ENCODE data around the gene VSIG8. TPM values are rescaled to one million over a fixed set of nuclear protein-coding genes. Genes with fewer than 3 reads are reported as not detected.

The VSIG8 gene
- total RNA-seq, 1 donor from 2014 or later = not detected

DNA sequence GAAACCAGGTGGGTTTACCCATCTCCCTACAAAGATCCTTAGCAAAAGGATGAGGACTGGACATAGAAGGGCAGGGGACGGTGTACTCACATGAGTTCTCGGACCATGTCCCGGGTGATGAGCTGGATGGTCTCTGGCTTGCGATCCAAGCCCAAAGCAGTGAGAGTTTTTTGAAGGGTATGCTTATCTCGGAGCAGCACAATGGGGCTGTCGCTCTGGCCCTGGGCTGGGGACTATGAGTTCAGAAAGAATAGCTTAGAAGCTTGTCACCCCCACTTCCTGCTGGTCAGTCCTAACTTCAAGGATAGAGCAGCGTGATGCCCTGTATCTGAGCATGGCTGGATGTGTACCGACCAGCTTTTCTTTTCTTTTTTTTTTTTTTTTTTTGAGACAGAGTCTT is 27.9 kb upstream of the VSIG8 start:
- DNase-seq (ENCODE audit: low spot score) (no peak), ATAC-seq (no peak)
- intact Hi-C loops (cut with DNase I) = loop anchor here (10.0 kb wide), 1 partner anchor 96 kb away; no protein-coding TSS in a partner anchor

DNA sequence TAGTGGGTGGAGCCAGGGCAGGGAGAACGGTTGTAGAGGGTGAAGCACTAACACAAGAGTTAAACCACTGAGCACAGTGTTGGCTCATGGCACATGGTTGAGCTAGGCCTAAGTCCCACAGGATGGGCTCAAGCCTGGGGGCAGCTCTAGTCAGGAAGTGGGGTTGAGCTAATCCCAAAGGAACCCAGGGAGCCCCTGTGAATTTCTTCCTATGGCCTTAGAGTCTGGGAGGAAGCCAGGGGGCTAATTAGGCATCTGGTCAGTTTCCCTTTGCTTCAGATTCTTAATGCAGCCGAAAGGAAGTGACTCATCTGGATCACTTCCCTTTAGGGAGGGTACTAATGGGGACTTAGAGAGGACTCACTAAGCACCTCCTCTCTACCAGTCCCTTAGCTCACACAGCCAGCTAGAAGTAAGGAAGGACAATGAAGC is 27.4 kb upstream of the VSIG8 start:
- intact Hi-C loops (cut with DNase I) = loop anchor here (10.0 kb wide), 1 partner anchor 95 kb away; no protein-coding TSS in a partner anchor
- DNase-seq (ENCODE audit: low spot score) (no peak), ATAC-seq (peak; percentile 79)

DNA sequence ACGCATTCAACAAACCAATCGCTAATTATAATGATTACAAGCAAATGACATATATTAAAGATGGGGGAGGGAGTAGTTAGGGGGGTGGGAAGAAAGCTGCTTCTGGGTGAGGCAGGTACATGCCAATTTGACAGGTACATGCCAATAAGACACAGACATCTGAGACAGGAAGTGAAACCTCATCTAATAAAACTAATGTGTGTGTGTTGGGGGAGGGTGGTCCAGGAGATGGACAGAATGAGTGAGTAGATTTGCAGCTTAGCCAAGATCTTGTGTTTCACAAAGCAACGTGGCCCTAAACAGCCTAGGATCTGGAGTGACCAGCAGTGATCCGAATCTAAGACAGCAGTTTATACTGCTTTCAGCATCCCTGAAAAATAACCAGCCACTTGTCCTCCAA is 26.7 kb upstream of the VSIG8 start:
- intact Hi-C loops (cut with DNase I) = no loop called here
- DNase-seq (ENCODE audit: low spot score) = no peak

DNA sequence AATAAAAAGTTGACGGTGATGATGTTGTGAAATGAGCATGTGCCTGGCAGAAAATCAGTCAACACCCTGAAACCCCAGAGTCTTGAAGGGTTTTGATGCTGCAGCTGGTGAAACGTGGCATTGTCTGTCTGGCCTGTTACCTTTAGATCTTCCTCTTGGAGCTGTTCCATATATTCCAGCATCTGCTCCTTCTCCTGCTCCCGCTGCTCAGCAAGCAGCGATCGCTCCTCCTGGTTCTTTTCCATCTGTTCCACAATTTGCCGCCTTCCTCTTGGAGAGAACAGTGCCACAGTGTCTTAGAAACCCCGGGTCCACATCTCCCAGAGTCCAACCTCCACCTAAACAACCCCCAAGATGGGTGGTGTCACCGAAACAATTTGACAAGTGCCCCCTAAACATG is 21.8 kb upstream of the VSIG8 start:
- no peak for ATAC-seq
- no peak for DNase-seq (ENCODE audit: low spot score)
- intact Hi-C loops (cut with DNase I) = no loop called here

More for the DNA sequence above, 26.7 kb upstream of the VSIG8 start:
- no peak for ATAC-seq

DNA sequence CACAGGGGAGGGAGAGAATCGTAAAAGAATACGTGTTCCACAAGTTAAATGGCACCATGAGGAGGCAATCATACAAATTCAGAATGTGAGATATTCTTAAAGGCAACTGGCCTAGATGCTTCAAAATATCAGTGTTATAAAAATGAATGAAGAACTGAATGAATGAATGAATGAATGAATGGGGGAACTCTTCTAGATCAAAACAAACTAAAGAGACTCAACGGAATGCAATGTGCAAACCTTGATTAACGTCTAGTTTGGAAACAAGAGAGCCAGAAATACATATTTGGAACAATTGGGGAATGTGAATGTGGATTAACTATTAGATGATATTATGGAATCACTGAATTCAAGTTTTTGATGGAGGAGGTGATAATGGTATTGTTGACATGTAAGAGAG is 20.7 kb upstream of the VSIG8 start:
- ATAC-seq (no peak), DNase-seq (ENCODE audit: low spot score) (no peak)
- intact Hi-C loops (cut with DNase I) = no loop called here

DNA sequence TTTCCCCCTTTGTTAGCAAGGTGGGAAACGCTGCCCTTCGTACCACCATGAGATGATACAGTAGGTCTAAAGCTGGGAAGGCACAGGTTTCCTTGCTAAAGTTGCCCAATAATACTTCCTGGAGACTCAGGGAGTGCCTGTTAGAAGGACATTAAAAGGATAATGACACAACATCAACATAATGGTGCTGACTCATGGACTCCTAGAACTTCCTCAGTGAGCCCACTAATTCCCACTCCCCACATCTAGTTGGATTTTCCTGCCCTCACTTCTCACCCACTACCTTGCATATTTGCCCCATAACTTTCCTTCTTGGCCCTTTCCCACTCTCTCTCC is 20.0 kb upstream of the VSIG8 start:
- DNase-seq (ENCODE audit: low spot score) (no peak), ATAC-seq (no peak)
- intact Hi-C loops (cut with DNase I) = no loop called here

DNA sequence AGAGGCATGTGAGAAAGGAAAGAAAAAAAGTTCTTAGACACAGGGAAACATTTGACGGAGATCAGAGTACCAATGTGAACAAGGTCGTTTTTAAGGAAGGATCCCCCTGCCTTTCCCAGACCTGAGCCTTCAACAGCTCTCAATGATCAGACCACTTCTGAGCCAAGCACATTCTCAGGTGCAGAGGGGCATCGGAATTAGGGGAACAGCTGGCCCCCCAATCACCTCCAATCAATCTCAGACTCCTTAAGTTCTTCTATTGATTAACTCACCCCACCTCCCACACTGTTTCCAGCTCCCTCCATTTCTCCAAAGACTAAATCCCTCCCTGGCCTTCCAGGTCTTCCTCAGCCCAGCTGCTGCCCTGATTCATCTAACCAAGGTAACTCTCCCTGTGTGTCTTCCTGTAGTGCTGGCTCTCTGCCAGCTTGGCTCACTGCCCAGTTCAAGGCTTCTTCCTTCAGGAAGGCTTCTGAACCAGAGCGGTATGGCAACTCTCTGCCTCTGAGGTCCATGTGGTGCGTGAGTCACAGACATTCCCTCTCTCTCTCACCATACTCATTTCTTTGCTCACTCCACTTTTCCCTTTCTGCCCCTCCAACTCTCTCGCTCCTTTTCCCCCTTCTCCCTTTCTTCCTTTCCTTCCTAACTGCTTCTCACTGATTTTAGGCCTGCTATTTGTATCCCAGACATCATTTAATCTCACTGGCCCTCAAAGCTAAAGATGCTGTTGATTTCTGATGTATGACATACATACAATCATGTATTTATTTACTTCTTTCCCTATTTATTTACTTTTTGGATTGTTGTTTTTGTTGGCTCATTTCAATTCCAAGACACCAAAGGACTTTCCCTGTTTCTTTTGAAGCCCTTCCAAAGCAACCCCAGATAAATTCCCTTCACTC is 19.4 kb upstream of the VSIG8 start:
- DNase-seq (ENCODE audit: low spot score) = peak; percentile 81
- intact Hi-C loops (cut with DNase I) = no loop called here
- ATAC-seq = no peak

DNA sequence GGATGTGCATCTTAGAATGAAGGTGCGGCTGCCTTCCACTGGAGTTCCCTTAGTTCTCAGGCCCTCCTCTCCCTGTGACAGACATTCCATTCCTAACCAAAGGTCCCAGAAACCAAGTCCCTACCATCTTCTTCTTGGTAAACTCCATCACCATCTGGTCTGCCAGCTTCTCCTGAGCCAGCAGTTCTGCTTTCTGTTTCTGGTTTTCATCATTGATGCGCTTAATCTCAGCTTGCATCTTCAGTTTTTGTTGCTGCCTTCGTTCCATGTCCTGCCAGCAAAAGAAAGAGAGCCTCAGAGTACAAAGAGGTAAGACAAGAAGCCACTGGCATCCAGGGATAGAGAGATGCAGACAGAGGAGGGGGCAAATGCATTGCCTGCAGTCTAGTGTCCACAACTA is 18.0 kb upstream of the VSIG8 start:
- ATAC-seq = no peak
- DNase-seq (ENCODE audit: low spot score) = no peak
- intact Hi-C loops (cut with DNase I) = no loop called here

DNA sequence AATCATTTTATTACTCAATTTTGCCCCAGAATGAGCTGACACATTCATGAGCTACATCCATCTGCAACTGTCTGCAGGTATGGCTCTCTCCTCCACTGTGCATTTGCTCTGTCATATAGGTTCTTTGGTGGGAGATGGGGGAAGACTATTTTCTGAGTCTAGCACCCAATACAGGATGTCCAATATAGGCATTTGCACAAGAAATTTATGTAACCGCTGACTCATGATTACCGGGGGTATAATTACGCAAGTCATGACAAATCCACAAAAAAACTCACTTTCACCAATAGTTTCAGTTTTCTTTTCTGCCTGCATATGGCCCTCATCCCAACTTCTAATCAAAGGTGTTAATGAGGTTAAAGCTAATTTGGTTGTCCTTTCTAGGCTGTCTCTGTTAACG is 17.5 kb upstream of the VSIG8 start:
- intact Hi-C loops (cut with DNase I) = no loop called here
- ATAC-seq (no peak), DNase-seq (ENCODE audit: low spot score) (no peak)

DNA sequence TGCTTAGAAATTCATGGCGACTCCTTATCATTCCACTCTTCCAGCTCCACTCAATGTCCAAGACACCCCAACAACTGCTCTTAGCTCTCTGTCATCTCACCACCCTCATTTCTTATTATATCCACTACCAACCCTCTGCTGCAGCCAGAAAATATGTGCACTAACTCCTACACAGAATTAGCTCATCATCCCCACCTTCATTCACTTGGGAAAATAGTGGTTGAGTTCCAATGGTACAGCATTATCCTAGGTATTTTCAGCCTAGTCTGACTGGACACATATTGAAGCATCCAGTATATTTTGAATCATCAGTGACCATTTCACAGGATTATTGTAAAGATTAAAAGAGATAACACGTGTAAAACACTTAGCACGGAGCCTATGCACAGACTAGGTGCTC is 16.7 kb upstream of the VSIG8 start:
- intact Hi-C loops (cut with DNase I) = no loop called here
- ATAC-seq (no peak), DNase-seq (ENCODE audit: low spot score) (no peak)

DNA sequence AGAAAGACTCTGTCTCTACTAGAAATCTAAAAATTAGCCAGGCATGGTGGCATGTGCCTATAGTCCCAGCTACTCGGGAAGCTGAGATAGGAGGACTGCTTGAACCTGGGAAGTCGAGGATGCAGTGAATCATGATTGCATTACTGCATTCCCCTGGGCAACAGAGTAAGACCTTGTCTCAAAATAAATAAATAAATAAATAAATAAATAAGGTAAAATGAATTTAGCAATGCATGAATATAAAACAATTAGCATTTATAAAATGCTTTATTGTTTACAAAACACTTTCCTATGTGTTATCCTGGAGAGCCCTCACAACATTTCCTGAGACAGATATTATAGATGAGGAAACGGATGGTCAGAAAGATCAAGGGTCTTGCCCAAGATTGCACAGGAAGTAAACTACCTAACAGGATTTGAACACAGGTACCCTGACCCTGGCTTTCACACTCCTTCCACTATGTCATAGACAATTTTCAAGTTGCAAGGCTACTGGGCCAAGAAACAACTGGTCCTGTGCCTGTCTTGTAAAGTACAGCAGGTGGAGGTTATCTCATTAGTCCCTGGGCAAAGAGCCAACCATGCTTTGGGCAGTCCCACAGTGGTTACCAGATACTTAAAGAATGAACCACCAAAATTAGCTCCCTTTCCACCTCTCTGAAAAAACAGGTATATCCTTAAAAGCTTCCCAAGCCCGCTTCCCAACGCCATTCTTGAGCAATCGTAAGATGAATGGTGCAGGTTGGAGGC is 15.4 kb upstream of the VSIG8 start:
- intact Hi-C loops (cut with DNase I) = no loop called here
- ATAC-seq (no peak), DNase-seq (ENCODE audit: low spot score) (no peak)

DNA sequence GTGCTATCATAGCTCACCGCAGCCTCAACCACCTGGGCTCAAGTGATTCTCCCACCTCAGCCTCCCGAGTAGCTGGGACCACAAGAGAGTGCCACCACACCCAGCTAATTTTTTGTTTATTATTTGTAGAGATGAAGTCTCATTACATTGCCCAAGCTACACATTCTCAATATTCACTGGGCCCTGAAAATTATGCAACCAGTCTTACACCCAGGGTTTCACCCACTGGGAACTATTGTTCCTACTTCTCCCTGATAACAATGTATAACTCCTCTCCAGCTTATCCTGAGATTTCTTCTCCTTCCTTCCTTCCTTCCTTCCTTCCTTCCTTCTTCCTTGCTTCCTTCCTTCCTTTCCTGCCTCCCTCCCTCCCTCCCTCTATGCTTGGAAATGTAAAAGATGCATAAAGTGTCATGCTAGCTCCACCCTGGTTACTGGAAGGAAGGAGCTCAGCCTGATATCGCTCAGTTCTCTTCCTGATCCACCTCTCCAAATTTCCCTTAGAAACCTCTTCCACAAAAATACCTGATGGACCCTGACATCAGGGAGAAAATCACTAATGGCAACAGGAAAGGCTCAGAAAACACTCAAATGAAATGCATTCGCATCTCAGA is 11.2 kb upstream of the VSIG8 start:
- ATAC-seq (no peak), DNase-seq (ENCODE audit: low spot score) (no peak)
- intact Hi-C loops (cut with DNase I) = no loop called here

DNA sequence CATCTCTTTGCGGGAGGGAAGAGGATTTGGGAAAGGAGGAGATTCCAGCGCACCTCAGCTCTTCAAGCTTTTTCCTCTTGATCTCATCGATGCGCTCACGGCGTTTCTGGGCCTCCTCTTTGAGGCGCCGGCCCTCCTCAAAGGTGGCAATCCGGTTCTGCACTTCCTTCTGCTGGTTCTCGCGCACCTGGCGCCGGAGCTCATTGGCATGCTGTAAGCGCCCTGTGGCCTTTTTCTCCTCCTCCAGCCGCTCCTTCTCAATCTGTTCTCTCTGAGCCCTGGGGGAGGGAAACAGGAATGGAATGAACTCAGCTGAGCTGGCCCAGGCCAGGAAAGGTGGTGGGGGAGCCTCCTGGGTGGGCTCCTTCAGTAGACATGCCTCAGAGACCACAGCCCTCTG is 10.4 kb upstream of the VSIG8 start:
- intact Hi-C loops (cut with DNase I) = no loop called here
- no peak for ATAC-seq
- no peak for DNase-seq (ENCODE audit: low spot score)

DNA sequence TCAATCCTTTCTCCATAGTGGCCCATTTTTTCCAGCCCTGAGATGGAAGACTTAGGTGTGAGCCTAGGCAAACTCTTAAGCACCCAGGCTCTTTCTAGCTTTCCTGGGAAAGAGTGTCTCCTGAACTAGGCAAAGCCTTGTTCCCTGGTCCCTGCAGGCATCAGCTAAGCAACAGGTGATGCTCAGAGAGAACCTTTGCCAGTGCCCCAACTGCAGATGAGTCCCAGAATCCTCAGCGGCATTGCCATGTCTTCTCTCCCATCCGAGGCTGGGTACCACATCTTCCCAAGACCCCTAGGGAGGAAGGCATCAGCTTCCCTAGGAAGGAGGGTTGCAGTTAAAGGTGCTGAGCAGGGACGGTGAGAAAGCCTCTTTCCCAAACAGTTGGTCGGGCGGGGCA is 8.2 kb upstream of the VSIG8 start:
- intact Hi-C loops (cut with DNase I) = no loop called here
- ATAC-seq (no peak), DNase-seq (ENCODE audit: low spot score) (no peak)

DNA sequence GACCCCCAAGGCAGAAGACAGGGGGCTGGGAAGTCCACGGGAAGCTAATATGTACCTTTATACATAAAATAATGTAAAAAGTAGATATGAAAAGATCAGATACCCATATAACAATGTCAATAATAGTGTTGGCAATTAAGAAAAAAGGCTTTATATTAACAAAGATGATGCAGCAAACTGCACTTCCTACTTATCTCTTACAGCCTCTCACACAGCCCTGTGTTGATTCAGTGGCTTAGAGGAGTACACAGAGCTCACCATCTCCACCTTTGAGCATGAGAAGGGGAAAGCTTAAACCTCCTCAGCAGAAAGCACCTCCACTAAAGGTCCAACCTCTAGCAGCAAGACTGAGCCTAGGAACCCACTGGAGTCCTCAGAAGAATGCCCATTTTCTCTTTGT is 7.2 kb upstream of the VSIG8 start:
- DNase-seq (ENCODE audit: low spot score) (no peak), ATAC-seq (no peak)
- intact Hi-C loops (cut with DNase I) = no loop called here

DNA sequence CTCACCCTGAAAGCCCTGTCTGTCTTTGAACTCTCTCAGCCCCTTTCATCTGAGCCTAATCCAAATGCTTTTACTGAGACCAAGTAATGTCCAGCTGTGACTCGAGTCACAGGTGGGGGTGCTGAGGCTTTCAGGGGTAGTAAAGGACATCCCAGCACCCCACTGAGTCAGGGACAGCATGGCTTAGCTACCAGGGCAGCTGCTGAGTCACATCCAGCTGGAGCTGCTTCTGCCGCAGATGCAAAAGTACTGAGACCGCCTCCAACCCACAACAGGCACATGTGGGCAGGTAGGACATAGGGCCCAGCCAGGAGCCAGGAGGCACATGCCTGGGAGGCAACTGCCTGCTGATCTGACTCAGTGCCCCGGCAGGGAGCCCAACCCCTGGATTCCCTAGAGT is 6.7 kb upstream of the VSIG8 start:
- ATAC-seq = no peak
- DNase-seq (ENCODE audit: low spot score) = no peak
- intact Hi-C loops (cut with DNase I) = no loop called here

DNA sequence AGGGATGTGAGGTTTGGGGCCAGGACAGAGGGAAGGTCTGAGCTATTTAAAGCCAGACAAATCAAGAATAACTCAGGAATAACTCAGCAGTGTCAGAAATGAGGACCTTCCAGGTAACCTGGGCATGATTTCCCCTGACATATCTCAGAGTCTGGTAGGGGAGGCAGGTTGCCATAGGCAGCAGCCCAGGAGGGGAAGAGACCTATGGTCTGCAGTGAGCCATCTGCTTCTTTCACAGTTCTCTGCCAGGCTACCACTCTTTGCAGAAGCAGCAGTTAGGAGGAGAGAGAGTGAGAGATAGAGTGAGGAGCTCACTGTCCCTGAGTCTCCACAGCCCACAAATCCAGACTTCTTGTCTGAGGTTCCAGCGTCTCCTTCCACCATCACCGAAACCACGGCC is 6.3 kb upstream of the VSIG8 start:
- intact Hi-C loops (cut with DNase I) = no loop called here
- ATAC-seq (no peak), DNase-seq (ENCODE audit: low spot score) (no peak)

DNA sequence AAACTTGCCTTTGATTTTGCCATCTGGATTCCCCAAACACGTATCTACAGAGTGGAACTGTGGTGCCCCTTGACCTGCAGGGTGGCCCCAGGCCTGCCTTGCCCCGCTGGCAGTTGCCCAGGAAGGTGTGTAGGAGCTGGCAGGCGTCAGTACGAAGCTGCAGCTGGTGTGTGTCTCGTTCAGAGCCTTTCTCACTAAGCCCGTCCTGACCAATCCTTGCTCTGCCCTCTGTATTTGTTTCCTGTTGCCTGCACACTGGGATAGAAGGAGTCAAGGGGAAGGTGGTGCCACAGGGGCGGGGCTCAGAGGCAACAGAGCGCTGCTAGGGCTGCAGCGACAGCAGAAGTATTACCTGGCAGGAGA is 5.2 kb upstream of the VSIG8 start:
- DNase-seq (ENCODE audit: low spot score) = no peak
- peak; percentile 80 for ATAC-seq
- intact Hi-C loops (cut with DNase I) = no loop called here

DNA sequence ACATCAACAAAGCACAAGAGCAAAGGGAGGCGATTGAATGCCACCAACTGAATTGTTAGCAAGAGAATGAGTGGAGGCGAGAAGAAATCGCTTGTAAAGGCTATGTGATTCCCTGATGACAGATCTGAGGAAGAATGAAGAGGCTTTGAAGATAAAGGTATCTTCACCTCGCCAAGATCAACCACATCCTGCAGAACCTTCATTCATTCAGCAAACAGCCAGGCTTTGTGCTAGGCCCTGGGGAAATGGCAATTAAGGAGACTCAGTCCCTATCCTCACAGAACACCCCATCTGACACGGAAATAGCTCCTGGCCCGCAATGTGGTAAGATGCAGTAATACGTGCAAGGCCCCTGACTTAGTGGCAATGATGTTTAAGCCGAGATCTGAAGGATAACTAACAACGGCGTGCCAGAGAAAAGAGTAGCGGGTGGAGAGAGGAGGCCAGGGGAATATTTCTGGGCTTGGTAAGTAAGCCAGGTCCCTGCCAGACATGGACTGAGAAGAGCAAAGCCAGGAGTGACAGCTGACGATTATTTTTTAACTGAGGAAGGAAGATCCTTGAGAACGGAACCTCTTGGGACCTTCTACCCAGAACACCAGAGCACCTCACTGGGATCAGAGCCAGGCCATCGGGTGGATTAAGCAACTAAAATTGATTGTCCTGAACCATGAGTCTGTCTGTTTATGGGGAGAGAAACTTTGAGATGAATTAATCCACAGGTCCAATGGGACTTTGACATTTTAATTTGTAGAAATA is 4.6 kb upstream of the VSIG8 start:
- ATAC-seq = peak; percentile 42
- intact Hi-C loops (cut with DNase I) = no loop called here
- DNase-seq (ENCODE audit: low spot score) = no peak

Measured in sciatic nerve (tissue), 2 donors.